ENCODE results near the gene ZMYM1.
"Not testable (repeated sequence)": the region's sequence is repeated elsewhere in the genome, so short reads cannot be mapped to it uniquely, and the experiment has no call there.

Gene ZMYM1

GRCh38 chr1:35046730-35047129, 32.5 kb upstream of the ZMYM1 start:
- TF ChIP-seq POLR2A (IDR thresholded peaks at IDR 0.05; ENCODE audit: low read depth, low read length) = no peak
- TF ChIP-seq TAF1 (IDR thresholded peaks at IDR 0.05; ENCODE audit: borderline replicate concordance, low read depth, low read length) = no peak
- no peak for TF ChIP-seq POLR2AphosphoS5 (IDR thresholded peaks at IDR 0.05; ENCODE audit: low read depth, low read length)
- FAIRE-seq (no peak), DNase-seq (ENCODE audit: insufficient read length) (no peak)

GRCh38 chr1:35047188-35047858, 31.9 kb upstream of the ZMYM1 start:
- no peak for TF ChIP-seq TAF1 (IDR thresholded peaks at IDR 0.05; ENCODE audit: borderline replicate concordance, low read depth, low read length)
- TF ChIP-seq POLR2A (IDR thresholded peaks at IDR 0.05; ENCODE audit: low read depth, low read length) = no peak
- TF ChIP-seq POLR2AphosphoS5 (IDR thresholded peaks at IDR 0.05; ENCODE audit: low read depth, low read length) = no peak
- DNase-seq (ENCODE audit: insufficient read length) = no peak
- FAIRE-seq = no peak

GRCh38 chr1:35049116-35049515, 30.1 kb upstream of the ZMYM1 start:
- no peak for FAIRE-seq

GRCh38 chr1:35053433-35053832, 25.8 kb upstream of the ZMYM1 start:
- FAIRE-seq (no peak), DNase-seq (ENCODE audit: insufficient read length) (no peak)
- TF ChIP-seq POLR2AphosphoS5 (IDR thresholded peaks at IDR 0.05; ENCODE audit: low read depth, low read length) (no peak), POLR2A (IDR thresholded peaks at IDR 0.05; ENCODE audit: low read depth, low read length) (no peak), TAF1 (IDR thresholded peaks at IDR 0.05; ENCODE audit: borderline replicate concordance, low read depth, low read length) (no peak)

More at GRCh38 chr1:35049116-35049515, 30.1 kb upstream of the ZMYM1 start:
- TF ChIP-seq TAF1 (IDR thresholded peaks at IDR 0.05; ENCODE audit: borderline replicate concordance, low read depth, low read length) (no peak), POLR2A (IDR thresholded peaks at IDR 0.05; ENCODE audit: low read depth, low read length) (no peak), POLR2AphosphoS5 (IDR thresholded peaks at IDR 0.05; ENCODE audit: low read depth, low read length) (no peak)
- DNase-seq (ENCODE audit: insufficient read length) = no peak

- not testable (repeated sequence) for FAIRE-seq; DNase-seq (ENCODE audit: insufficient read length)
Observed at GRCh38 chr1:35054282-35054681, 24.9 kb upstream of the ZMYM1 start.

GRCh38 chr1:35058321-35058720, 20.9 kb upstream of the ZMYM1 start:
- not testable (repeated sequence) for DNase-seq (ENCODE audit: insufficient read length); FAIRE-seq

GRCh38 chr1:35058988-35059387, 20.2 kb upstream of the ZMYM1 start:
- no peak for FAIRE-seq
- no peak for TF ChIP-seq TAF1 (IDR thresholded peaks at IDR 0.05; ENCODE audit: borderline replicate concordance, low read depth, low read length)
- no peak for TF ChIP-seq POLR2A (IDR thresholded peaks at IDR 0.05; ENCODE audit: low read depth, low read length)
- no peak for TF ChIP-seq POLR2AphosphoS5 (IDR thresholded peaks at IDR 0.05; ENCODE audit: low read depth, low read length)
- no peak for DNase-seq (ENCODE audit: insufficient read length)

GRCh38 chr1:35062518-35063196, 16.5 kb upstream of the ZMYM1 start:
- FAIRE-seq = no peak
- TF ChIP-seq TAF1 (IDR thresholded peaks at IDR 0.05; ENCODE audit: borderline replicate concordance, low read depth, low read length) (no peak), POLR2AphosphoS5 (IDR thresholded peaks at IDR 0.05; ENCODE audit: low read depth, low read length) (no peak)
- DNase-seq (ENCODE audit: insufficient read length) = no peak

- no peak for TF ChIP-seq POLR2A (IDR thresholded peaks at IDR 0.05; ENCODE audit: low read depth, low read length)
- no peak for TF ChIP-seq TAF1 (IDR thresholded peaks at IDR 0.05; ENCODE audit: borderline replicate concordance, low read depth, low read length)
- no peak for TF ChIP-seq POLR2AphosphoS5 (IDR thresholded peaks at IDR 0.05; ENCODE audit: low read depth, low read length)
- FAIRE-seq (no peak), DNase-seq (ENCODE audit: insufficient read length) (no peak)
Observed at GRCh38 chr1:35064265-35064664, 14.9 kb upstream of the ZMYM1 start.

GRCh38 chr1:35069746-35070145, 9.4 kb upstream of the ZMYM1 start:
- TF ChIP-seq POLR2AphosphoS5 (IDR thresholded peaks at IDR 0.05; ENCODE audit: low read depth, low read length) = no peak
- no peak for TF ChIP-seq POLR2A (IDR thresholded peaks at IDR 0.05; ENCODE audit: low read depth, low read length)
- no peak for TF ChIP-seq TAF1 (IDR thresholded peaks at IDR 0.05; ENCODE audit: borderline replicate concordance, low read depth, low read length)
- DNase-seq (ENCODE audit: insufficient read length) (no peak), FAIRE-seq (no peak)

GRCh38 chr1:35073265-35073811, 5.8 kb upstream of the ZMYM1 start:
- no peak for TF ChIP-seq POLR2AphosphoS5 (IDR thresholded peaks at IDR 0.05; ENCODE audit: low read depth, low read length)
- TF ChIP-seq POLR2A (IDR thresholded peaks at IDR 0.05; ENCODE audit: low read depth, low read length) = no peak
- no peak for FAIRE-seq
- no peak for DNase-seq (ENCODE audit: insufficient read length)

GRCh38 chr1:35076426-35076825, 2.8 kb upstream of the ZMYM1 start:
- FAIRE-seq; DNase-seq (ENCODE audit: insufficient read length): not testable (repeated sequence)

Measured in GM12892 (cell line).